A549 (cell line): ENCODE data around the gene PREX1.

Experiments
- BHLHE40 ChIP-seq: IDR thresholded peaks from 2 replicates; pipeline ENCODE4 v1.6.1; 2012; ENCODE audit warnings: low read depth, low read length, inconsistent platforms
- CEBPB ChIP-seq, 2 experiments: fragments of >200 bp in 1 of 2; sonication (Bioruptor Twin) in 1 of 2; formaldehyde crosslinking in 1 of 2; IDR thresholded peaks; 2 replicates each; pipeline ENCODE4 v1.6.1; 2012 to 2016
- CHD4 ChIP-seq: fragments of 200-600 bp; sonication (generic); IDR thresholded peaks from 2 replicates; pipeline ENCODE4 v1.6.1; 2016; ENCODE audit warnings: antibody characterized with exemption, mild to moderate bottlenecking, borderline replicate concordance
- ESRRA ChIP-seq: fragments of 150-350 bp; IDR thresholded peaks from 2 replicates; pipeline ENCODE4 v1.6.1; 2014; ENCODE audit warnings: mild to moderate bottlenecking, low read length, borderline replicate concordance
- HDAC2 ChIP-seq: fragments of 200-600 bp; sonication (generic); IDR thresholded peaks from 2 replicates; pipeline ENCODE4 v1.6.1; 2016
- POLR2A ChIP-seq: IDR thresholded peaks from 2 replicates; pipeline ENCODE4 v1.6.1; 2012; ENCODE audit warnings: mild to moderate bottlenecking, low read length
- POLR2AphosphoS2 ChIP-seq: conservative IDR thresholded peaks from 2 replicates; pipeline ENCODE4 v1.6.1; 2012; ENCODE audit warnings: low read length, improper control_type of control experiment, inconsistent platforms
- RAD21 ChIP-seq, 2 experiments: fragments of >200 bp in 1 of 2; sonication (Bioruptor Twin) in 1 of 2; formaldehyde crosslinking in 1 of 2; IDR thresholded peaks in 1 of 2; conservative IDR thresholded peaks in 1 of 2; 2 replicates in 1 of 2; 3 replicates in 1 of 2; pipeline ENCODE4 v1.6.1; 2012 to 2018; ENCODE audit warnings: inconsistent platforms in 1 of 2
- REST ChIP-seq: fragments of 200-600 bp; sonication (generic); IDR thresholded peaks from 2 replicates; pipeline ENCODE4 v1.6.1; 2016; ENCODE audit warnings: antibody characterized with exemption, mild to moderate bottlenecking, moderate library complexity
- ZFP36 ChIP-seq: fragments of 450-650 bp; IDR thresholded peaks from 2 replicates; pipeline ENCODE4 v1.6.1; 2014; ENCODE audit warnings: borderline replicate concordance; ENCODE audit not compliant: partially characterized antibody
- TF ChIP-seq, protein P1 (sequence below): fragments of 450-650 bp; IDR thresholded peaks from 2 replicates; pipeline ENCODE4 v1.6.1; 2014; ENCODE audit warnings: antibody characterized with exemption
- TF ChIP-seq, protein P2 (sequence below): fragments of >200 bp; sonication (Bioruptor Twin); formaldehyde crosslinking; IDR thresholded peaks from 3 replicates; pipeline ENCODE4 v1.5.1; 2016

GRCh38 chr20:48708630-48709029, 119.2 kb downstream of the PREX1 start:
- TF ChIP-seq, protein P1, sequence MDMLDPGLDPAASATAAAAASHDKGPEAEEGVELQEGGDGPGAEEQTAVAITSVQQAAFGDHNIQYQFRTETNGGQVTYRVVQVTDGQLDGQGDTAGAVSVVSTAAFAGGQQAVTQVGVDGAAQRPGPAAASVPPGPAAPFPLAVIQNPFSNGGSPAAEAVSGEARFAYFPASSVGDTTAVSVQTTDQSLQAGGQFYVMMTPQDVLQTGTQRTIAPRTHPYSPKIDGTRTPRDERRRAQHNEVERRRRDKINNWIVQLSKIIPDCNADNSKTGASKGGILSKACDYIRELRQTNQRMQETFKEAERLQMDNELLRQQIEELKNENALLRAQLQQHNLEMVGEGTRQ: no peak
- TF ChIP-seq HDAC2 (no peak), CHD4 (no peak), POLR2A (no peak), ESRRA (no peak), REST (no peak), ZFP36 (no peak), CEBPB (IDR thresholded peaks at IDR 0.05) (no peak), POLR2AphosphoS2 (no peak), BHLHE40 (no peak), RAD21 (conservative IDR thresholded peaks at IDR 0.05 in 1 of 2, IDR thresholded peaks at IDR 0.05 in 1 of 2) (no peak)
- TF ChIP-seq, protein P2, sequence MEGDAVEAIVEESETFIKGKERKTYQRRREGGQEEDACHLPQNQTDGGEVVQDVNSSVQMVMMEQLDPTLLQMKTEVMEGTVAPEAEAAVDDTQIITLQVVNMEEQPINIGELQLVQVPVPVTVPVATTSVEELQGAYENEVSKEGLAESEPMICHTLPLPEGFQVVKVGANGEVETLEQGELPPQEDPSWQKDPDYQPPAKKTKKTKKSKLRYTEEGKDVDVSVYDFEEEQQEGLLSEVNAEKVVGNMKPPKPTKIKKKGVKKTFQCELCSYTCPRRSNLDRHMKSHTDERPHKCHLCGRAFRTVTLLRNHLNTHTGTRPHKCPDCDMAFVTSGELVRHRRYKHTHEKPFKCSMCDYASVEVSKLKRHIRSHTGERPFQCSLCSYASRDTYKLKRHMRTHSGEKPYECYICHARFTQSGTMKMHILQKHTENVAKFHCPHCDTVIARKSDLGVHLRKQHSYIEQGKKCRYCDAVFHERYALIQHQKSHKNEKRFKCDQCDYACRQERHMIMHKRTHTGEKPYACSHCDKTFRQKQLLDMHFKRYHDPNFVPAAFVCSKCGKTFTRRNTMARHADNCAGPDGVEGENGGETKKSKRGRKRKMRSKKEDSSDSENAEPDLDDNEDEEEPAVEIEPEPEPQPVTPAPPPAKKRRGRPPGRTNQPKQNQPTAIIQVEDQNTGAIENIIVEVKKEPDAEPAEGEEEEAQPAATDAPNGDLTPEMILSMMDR: no peak
